ENCODE data around the gene JAM2.
A peak's percentile ranks its signal among the peaks of the same experiment; 100 is the strongest.
"Not testable (repeated sequence)": the region's sequence is repeated elsewhere in the genome, so short reads cannot be mapped to it uniquely, and the experiment has no call there.

The JAM2 gene

GRCh38 chr21:25646474-25646873, 7.4 kb downstream of the JAM2 start:
- DNase-seq (ENCODE audit: low read depth in 2 of 2) = no peak

- no peak for DNase-seq (ENCODE audit: low read depth in 2 of 2)
Measured at GRCh38 chr21:25647647-25648046, 8.6 kb downstream of the JAM2 start.

DNA sequence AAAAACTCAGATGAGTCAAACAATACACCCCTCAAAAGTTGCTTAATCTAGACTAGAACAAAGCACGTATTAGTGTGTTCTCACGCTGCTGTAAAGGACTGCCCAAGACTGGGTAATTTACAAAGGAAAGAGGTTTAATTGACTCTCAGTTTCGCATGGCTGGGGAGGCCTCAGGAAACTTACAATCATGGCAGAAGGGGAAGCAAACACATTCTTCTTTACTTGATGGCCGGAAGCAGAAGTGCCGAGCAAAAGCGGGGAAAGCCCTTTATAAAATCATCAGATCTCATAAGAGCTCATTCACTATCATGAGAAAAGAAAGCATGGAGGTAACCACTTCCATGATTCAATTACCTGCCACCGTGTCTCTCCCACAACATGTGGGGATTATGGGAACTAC, 10.1 kb downstream of the JAM2 start:
- no peak for DNase-seq (ENCODE audit: low read depth in 2 of 2)

DNA sequence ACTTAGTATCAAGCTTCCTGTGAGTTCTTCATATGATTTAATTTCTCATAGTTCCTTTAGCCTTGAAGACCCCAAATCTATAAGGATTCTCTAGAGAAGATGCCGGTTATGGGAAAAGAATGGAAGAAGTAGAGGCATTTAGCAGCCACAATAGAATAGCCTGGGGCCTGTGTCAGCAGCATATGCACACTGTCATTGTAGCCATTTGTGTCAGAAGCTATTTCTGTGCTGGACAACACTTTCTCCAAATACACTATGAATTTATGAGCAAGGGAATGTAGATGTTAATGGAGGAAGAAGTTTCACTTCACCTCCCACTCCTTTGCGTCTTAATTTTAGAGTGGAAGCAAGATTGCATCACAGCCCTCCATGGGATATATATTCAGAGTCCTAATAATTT, 17.4 kb downstream of the JAM2 start:
- no peak for DNase-seq (ENCODE audit: low read depth in 2 of 2)

DNA sequence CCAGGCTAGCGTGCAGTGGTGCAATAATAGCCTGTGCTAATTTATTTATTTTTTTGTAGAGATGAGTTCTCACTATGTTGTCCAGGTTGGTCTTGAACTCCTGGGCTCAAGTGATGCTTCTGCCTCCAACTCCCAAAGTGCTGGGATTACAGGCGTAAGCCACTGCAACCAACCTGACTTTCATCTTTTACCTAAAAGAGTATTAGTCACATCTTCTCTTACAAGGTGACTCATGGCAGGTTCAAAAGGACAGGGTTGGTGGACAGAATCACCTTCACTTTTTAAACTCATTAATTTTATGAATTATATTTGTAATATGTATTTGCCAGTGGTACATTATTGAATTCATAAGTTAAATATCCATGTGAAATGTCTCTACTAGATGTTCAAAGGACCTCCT, 18.1 kb downstream of the JAM2 start:
- DNase-seq (ENCODE audit: low read depth in 2 of 2) = no peak

DNA sequence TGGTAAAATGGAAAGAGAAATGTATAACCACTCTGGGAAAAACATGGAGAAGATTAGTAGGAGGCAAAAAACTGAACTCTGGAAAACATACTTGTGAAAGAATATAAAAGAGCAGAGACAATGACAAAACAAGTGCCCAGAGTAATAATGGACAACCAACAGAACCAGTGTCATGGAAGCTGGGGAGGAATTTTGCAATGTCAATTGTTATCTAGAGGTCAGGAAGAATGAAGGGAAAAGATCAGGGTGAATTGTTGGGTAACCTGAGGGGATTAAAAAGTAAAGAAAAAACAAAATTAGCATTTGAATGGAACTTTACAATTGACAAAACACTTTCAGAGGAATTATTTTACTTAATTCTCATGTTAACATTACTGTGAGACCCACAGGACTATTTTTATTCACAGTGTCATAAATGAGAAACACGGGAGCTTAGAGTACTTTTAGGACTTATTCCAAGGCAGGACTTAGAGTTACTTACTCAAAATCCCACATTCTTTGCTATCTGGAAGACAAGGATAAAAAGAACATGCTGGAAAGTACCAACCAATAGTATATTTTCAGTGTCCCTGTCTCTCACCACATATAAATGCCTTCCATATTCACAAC, 19.5 kb downstream of the JAM2 start:
- no peak for DNase-seq (ENCODE audit: low read depth in 2 of 2)

DNA sequence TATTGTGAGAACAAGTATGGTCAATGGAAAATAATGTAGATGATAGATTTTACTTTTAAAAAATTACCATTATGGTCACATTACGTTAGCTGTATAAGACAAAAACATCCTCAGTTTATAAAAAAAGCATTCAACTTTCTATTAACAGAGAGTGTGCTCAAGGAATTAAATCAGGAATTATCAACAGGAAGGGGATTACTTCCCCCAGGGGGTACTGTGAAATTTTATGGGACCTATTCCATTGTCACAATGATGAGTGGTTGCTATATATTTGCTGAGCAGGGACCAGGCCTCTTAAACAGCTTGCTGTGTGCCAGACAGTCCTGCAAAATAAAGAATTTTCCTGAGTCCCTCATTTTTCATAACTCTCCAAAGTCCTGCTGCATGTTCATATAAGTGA, 21.2 kb downstream of the JAM2 start:
- no peak for DNase-seq (ENCODE audit: low read depth in 2 of 2)

- no peak for DNase-seq (ENCODE audit: low read depth in 2 of 2)
Measured at GRCh38 chr21:25664491-25664931, 25.5 kb downstream of the JAM2 start.

- DNase-seq (ENCODE audit: low read depth in 2 of 2) = peak; percentile 77 to 84
Measured at GRCh38 chr21:25670726-25671125, 31.7 kb downstream of the JAM2 start.

DNA sequence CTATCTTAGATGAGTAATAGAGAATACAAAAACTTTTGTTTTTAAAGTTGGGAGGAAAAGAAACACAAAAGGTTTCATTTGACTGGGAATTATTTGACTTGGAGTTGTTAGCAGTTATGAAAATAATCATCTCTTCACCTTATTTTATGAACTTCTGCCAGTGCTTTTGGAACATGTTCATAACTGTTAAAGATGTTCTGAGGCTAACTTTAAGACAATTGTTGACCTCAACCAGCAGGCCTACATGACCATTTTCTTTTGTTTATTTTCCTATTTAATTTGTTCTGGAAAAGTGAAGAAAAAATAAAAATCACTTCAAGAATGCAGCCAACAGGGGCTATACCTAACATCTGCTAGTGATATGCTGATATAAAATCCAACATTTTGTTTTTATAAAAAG, 37.4 kb downstream of the JAM2 start:
- no peak for DNase-seq (ENCODE audit: low read depth in 2 of 2)

- DNase-seq (ENCODE audit: low read depth in 2 of 2) = no peak
Measured at GRCh38 chr21:25682382-25682781, 43.3 kb downstream of the JAM2 start.

- no peak for DNase-seq (ENCODE audit: low read depth in 2 of 2)
Measured at GRCh38 chr21:25687787-25688186, 48.7 kb downstream of the JAM2 start.

GRCh38 chr21:25688275-25689155, 49.5 kb downstream of the JAM2 start:
- no peak for DNase-seq (ENCODE audit: low read depth in 2 of 2)

GRCh38 chr21:25689226-25689625, 50.2 kb downstream of the JAM2 start:
- no peak for DNase-seq (ENCODE audit: low read depth in 2 of 2)

DNA sequence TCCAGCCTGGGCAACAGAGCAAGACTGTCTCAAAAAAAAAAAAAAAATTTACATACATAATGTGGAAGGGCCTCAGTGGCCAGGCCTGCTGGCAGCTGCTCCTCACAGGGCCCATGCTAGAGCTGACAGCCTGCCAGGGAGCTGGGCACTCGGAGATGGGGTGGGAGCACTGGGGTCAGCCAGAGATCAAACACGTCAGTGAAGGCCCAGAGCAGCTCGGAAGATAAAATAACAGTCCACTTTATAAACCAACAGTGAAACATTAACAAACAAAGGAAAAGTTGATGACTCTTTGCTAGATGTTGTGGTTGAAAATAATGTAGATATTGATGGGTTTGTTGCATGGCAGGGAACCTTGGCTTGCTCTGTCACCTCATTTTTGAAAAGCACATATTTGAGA, 52.9 kb downstream of the JAM2 start:
- DNase-seq (ENCODE audit: low read depth in 2 of 2) = no peak

DNA sequence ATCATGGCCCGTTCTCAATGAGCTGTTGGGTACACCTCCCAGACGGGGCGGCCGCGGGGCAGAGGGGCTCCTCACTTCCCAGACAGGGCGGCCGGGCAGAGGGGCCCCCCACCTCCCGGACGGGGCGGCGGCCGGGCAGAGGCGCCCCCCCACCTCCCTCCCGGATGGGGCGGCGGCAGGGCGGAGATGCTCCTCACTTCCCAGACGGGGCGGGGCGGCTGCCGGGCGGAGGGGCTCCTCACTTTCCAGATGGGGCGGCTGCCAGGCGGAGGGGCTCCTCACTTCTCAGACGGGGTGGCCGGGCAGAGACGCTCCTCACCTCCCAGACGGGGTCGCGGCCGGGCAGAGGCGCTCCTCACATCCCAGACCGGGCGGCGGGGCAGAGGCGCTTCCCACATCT, 56.4 kb downstream of the JAM2 start:
- not testable (repeated sequence) for DNase-seq (ENCODE audit: low read depth in 2 of 2)

DNA sequence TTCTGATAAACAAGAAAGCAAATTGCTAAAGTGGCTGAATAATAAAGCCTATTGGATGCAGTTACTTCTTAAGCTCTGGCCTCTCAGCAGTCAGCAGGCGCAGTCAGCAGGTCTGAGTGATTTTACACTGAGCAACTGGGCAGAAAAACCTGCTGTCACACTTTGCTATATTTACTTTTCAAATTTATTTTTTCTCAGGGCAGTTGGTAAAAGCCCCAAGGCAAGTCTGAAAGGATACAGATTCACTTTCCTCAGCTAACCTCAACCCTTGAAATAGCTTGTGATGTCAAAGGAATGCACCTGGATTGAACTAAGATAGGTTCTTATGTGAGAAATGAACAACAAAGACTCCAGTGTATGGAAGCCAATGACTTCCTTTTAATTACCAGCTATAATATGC, 61.7 kb downstream of the JAM2 start:
- no peak for DNase-seq (ENCODE audit: low read depth in 2 of 2)

- DNase-seq (ENCODE audit: low read depth in 2 of 2) = no peak
Measured at GRCh38 chr21:25701529-25701928, 62.5 kb downstream of the JAM2 start.

- DNase-seq (ENCODE audit: low read depth in 2 of 2) = peak; percentile 11 to 18
Measured at GRCh38 chr21:25708467-25709065, 69.5 kb downstream of the JAM2 start.

GRCh38 chr21:25709684-25710265, 70.7 kb downstream of the JAM2 start:
- no peak for DNase-seq (ENCODE audit: low read depth in 2 of 2)

DNA sequence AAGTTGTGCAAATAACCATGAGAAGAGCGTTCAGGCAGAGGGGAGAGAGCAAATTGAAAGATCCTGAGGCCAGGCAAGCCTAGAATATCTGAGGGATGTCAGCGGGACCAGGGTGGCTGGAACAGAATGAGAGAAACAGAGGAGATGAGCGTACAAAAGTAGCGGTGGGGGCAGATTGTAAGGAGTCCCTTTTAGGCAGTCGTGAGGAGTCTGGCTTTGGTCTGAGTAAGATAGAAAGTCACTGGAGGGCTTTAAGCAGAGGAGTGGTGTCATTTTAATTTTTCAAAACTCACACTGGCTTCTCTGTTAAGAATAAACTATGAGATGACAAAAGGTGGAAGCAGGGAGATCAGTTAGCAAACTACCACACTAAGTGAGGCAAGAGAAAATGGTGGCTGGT, 71.5 kb downstream of the JAM2 start:
- no peak for DNase-seq (ENCODE audit: low read depth in 2 of 2)

- not testable (repeated sequence) for DNase-seq (ENCODE audit: low read depth in 2 of 2)
Measured at GRCh38 chr21:25714066-25714465, 75.0 kb downstream of the JAM2 start.

Measured in fibroblast of skin of left biceps (primary cell).